ENCODE data around the gene MSH2.

GRCh38 chr2:47373747-47374146, 29.2 kb upstream of the MSH2 start:
- no peak for TF ChIP-seq POLR2A (IDR thresholded peaks at IDR 0.05; ENCODE audit: low read length)
- no peak for TF ChIP-seq GATA1 (IDR thresholded peaks at IDR 0.05; ENCODE audit: low read depth, low read length)

Measured in erythroblast (primary cell).